Adrenal gland (tissue), 12 donors: Measurements from ENCODE around the gene PLD4. TPM values are rescaled to one million over a fixed set of nuclear protein-coding genes. Genes with fewer than 3 reads are reported as not detected.
A peak's percentile ranks its signal among the peaks of the same experiment; 100 is the strongest.

Source experiments
- DNase-seq, 7 donors: peaks; one replicate each; pipeline ENCODE4 v3.0.0-alpha.2; 2019 to 2020
- H3K27ac ChIP-seq, 5 donors: fragments of 200-600 bp; sonication (generic) in 4 of 5; 1 replicate in 3 of 5; 2 replicates in 2 of 5; pipeline versions ENCODE4 v1.5.1 to v1.8.0; 2016 to 2020; ENCODE audit warnings: mild to moderate bottlenecking in 1 of 5
- H3K27me3 ChIP-seq: fragments of 200-600 bp; 2 replicates; pipeline ENCODE4 v1.8.0; 2021
- H3K36me3 ChIP-seq, 2 donors: fragments of 200-600 bp; replicated peaks in 1 of 2; 1 replicate in 1 of 2; 2 replicates in 1 of 2; pipeline versions ENCODE4 v1.5.1 to v1.8.0; 2018 to 2022
- H3K4me1 ChIP-seq, 2 donors: fragments of 200-600 bp; replicated peaks in 1 of 2; 1 replicate in 1 of 2; 2 replicates in 1 of 2; pipeline versions ENCODE4 v1.5.1 to v1.8.0; 2018 to 2021
- H3K4me3 ChIP-seq, 4 donors: fragments of 200-600 bp; sonication (generic) in 3 of 4; one replicate each; pipeline ENCODE4 v1.5.1; 2016 to 2018
- H3K9me3 ChIP-seq, 3 donors: fragments of 200-600 bp; sonication (generic) in 1 of 3; replicated peaks in 1 of 3; 1 replicate in 2 of 3; 2 replicates in 1 of 3; pipeline versions ENCODE4 v1.5.1 to v1.8.0; 2016 to 2021
- POLR2A ChIP-seq, 2 donors: fragments of 450-650 bp; IDR thresholded peaks; one replicate each; pipeline ENCODE4 v1.6.1; 2017; ENCODE audit warnings: antibody characterized with exemption in 2 of 2, mild to moderate bottlenecking in 2 of 2, moderate library complexity in 1 of 2
- WGBS, 4 donors: extraction: QIAGEN DNeasy Blood & Tissue Kit in 2 of 4; methylation state at CpG; one replicate each; pipeline versions ENCODE4 v1.1.5 to v1.1.7; 2013 to 2017; 5-methylcytosine and 5-hydroxymethylcytosine counted together
- intact Hi-C, 2 donors: fragments of 100-400 bp; cut with DNase I; formaldehyde crosslinking; loops; one replicate each; pipeline versions ENCODE4 v1.14.1 to v1.15.0; 2022 to 2023
- polyA plus RNA-seq, 3 donors: library from polyadenylated mRNA; stranded (reverse); fragments of 200-250 nt in 2 of 3; fragments of 350-450 nt in 1 of 3; fragmentation: Illumina TruSeq in 1 of 3; extraction: RNeasy Lipid Tissue Mini Kit (QIAGEN cat#74804) in 1 of 3; gene quantifications; one replicate each; pipeline ENCODE4 v1.2.3, GENCODE V29; 2013 to 2014
- total RNA-seq, 9 donors: library from RNA; depleted of rRNA in 4 of 9; stranded (reverse); fragments of >200 nt in 4 of 9; fragments of 120-200 nt in 1 of 9; fragmentation: NEBNext Ultra II Directional in 1 of 9; extraction: Animal tissue kit (Norgen Biotek cat#: 25700) in 1 of 9; gene quantifications; one replicate each; pipeline versions ENCODE4 v1.1.0 to v1.2.4, GENCODE V29; 2013 to 2023
- TF ChIP-seq, protein P1 (sequence below), 6 experiments: fragments of 450-650 bp in 4 of 6; fragments of 200-600 bp in 2 of 6; sonication (generic) in 1 of 6; IDR thresholded peaks; 1 replicate in 5 of 6; 2 replicates in 1 of 6; pipeline versions ENCODE4 v1.5.1 to v1.8.0; 2016 to 2021; ENCODE audit warnings: antibody characterized with exemption in 6 of 6, mild to moderate bottlenecking in 2 of 6, moderate library complexity in 1 of 6
- donor health status: healthy with polysubstance abuse.
- donor health status: Bipolar disorder and iron deficiency.
- donor health status: DM: yes; HTN: yes; CAD: no.
- donor health status: DM: no; HTN: no; CAD: no.
- donor health status: DM: no; HTN: no; CAD: no.
- donor health status: DM: yes; HTN: yes; CAD: no.

PLD4 gene
- total and polyA plus RNA-seq, 12 donors, result 0.30 to 1.9 (median 0.55) TPM; not detected in 3

GRCh38 chr14:104929268-104930230, 4.9 kb downstream of the PLD4 start:
- no peak for DNase-seq
- intact Hi-C loops, result loop anchor here in 1 of 2 donors (5.0 kb wide), 1 partner anchor 43 kb away; no protein-coding TSS in a partner anchor
- WGBS, 4 donors, result 86 to 90% (median 87%) methylated on average over 10 to 15 of the region's 15 CpGs

GRCh38 chr14:104930526-104931303, 6.0 kb downstream of the PLD4 start:
- no peak for DNase-seq
- WGBS, 4 donors, result 75 to 91% (median 90%) methylated on average over 7 to 10 of the region's 10 CpGs
- Histone ChIP-seq H3K9me3 (no peaks in the 10 kb centered on the region), H3K4me3 (no peak overlapping the region), H3K27ac (no peak overlapping the region), H3K36me3 (no peaks in the 10 kb centered on the region), H3K27me3 (peaks cover 5% of the 10 kb centered on the region), H3K4me1 (peaks cover 0 to 9% of the 10 kb centered on the region in 2 donors)
- TF ChIP-seq, protein P1, sequence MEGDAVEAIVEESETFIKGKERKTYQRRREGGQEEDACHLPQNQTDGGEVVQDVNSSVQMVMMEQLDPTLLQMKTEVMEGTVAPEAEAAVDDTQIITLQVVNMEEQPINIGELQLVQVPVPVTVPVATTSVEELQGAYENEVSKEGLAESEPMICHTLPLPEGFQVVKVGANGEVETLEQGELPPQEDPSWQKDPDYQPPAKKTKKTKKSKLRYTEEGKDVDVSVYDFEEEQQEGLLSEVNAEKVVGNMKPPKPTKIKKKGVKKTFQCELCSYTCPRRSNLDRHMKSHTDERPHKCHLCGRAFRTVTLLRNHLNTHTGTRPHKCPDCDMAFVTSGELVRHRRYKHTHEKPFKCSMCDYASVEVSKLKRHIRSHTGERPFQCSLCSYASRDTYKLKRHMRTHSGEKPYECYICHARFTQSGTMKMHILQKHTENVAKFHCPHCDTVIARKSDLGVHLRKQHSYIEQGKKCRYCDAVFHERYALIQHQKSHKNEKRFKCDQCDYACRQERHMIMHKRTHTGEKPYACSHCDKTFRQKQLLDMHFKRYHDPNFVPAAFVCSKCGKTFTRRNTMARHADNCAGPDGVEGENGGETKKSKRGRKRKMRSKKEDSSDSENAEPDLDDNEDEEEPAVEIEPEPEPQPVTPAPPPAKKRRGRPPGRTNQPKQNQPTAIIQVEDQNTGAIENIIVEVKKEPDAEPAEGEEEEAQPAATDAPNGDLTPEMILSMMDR (IDR thresholded peaks at IDR 0.05), result no peak
- TF ChIP-seq POLR2A (IDR thresholded peaks at IDR 0.05), result no peak
- intact Hi-C loops, result loop anchor here in 1 of 2 donors (5.0 kb wide), 1 partner anchor 42 kb away; no protein-coding TSS in a partner anchor

More at GRCh38 chr14:104929268-104930230, 4.9 kb downstream of the PLD4 start:
- peaks cover 0 to 9% of the 10 kb centered on the region in 2 donors for H3K4me1 ChIP-seq
- H3K9me3 ChIP-seq, result no peaks in the 10 kb centered on the region
- H3K36me3 ChIP-seq, result no peaks in the 10 kb centered on the region
- no peak overlapping the region for H3K4me3 ChIP-seq
- H3K27me3 ChIP-seq, result peaks cover 5% of the 10 kb centered on the region
- TF ChIP-seq POLR2A (IDR thresholded peaks at IDR 0.05), result no peak
- TF ChIP-seq, protein P1 (IDR thresholded peaks at IDR 0.05), result no peak
- no peak overlapping the region for H3K27ac ChIP-seq

DNA sequence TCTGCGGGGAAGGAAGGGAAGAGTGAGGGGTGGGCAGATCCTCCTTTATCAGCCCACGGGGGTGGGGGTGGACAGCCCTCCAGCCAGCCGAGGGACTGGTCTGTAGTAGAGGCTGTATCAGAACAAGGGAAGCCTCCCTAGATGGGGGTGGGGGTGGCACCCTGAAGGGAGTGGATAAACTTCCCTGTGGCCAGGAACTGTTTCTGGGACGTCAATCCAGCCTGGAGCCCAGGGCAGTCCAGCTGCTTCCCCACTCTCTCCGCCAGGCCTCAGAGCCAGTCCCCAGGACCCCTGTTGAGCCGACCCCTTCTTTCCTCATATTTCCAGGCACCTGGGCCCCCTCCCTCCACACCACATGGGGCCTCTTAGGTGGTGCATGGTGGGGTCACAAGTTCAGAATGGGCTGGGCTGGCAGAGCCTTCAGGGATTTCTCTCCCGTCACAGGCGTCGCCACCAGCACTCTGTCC, 6.7 kb downstream of the PLD4 start:
- H3K27ac ChIP-seq, result no peak overlapping the region
- TF ChIP-seq POLR2A (IDR thresholded peaks at IDR 0.05), result no peak
- H3K9me3 ChIP-seq, result no peaks in the 10 kb centered on the region
- intact Hi-C loops, result loop anchor here in 1 of 2 donors (5.0 kb wide), 1 partner anchor 41 kb away; no protein-coding TSS in a partner anchor
- H3K4me1 ChIP-seq, result peaks cover 0 to 9% of the 10 kb centered on the region in 2 donors
- peaks cover 5% of the 10 kb centered on the region for H3K27me3 ChIP-seq
- no peak for DNase-seq
- WGBS, 4 donors, result 76 to 86% (median 81%) methylated on average over 4 to 9 of the region's 9 CpGs
- H3K4me3 ChIP-seq, result no peak overlapping the region
- H3K36me3 ChIP-seq, result no peaks in the 10 kb centered on the region

DNA sequence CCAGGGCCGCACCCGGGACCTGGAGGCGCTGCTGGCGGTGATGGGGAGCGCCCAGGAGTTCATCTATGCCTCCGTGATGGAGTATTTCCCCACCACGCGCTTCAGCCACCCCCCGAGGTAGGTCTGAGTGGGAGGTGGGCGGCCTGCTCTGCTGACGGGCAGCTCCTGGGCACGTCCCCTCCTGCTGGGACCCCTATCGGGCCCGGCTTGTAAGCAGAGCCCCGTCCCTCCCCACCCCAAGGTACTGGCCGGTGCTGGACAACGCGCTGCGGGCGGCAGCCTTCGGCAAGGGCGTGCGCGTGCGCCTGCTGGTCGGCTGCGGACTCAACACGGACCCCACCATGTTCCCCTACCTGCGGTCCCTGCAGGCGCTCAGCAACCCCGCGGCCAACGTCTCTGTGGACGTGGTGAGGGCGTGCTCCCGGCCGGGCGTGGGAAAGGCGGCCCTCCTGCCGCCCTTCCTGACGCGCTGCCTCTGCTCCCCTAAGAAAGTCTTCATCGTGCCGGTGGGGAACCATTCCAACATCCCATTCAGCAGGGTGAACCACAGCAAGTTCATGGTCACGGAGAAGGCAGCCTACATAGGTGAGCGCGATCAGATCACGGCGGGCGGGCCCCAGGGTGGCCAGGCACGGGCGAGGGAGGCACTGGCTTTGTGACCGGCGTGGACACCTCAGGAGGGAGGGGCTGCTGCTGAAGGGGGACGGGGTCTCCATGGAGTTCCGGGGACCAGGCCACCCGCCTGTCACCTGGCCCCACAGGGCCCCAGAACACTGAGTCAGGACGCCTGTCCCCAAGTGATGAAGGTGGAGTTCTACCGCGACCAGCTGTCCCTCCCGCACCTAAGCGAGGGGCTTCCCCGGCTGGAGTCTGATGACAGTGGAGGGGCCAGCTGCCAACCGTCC, 7.3 kb downstream of the PLD4 start:
- intact Hi-C loops, result loop anchor here in 1 of 2 donors (5.0 kb wide), 1 partner anchor 40 kb away; no protein-coding TSS in a partner anchor
- Histone ChIP-seq H3K9me3 (no peaks in the 10 kb centered on the region), H3K27ac (no peak overlapping the region), H3K4me1 (peaks cover 0 to 9% of the 10 kb centered on the region in 2 donors), H3K4me3 (peak overlapping the region in 1 of 4 donors; percentile 84), H3K27me3 (peaks cover 5% of the 10 kb centered on the region), H3K36me3 (no peaks in the 10 kb centered on the region)
- DNase-seq, result no peak
- WGBS, 4 donors, result 44 to 55% (median 47%) methylated on average over 43 to 64 of the region's 64 CpGs
- TF ChIP-seq POLR2A (IDR thresholded peaks at IDR 0.05), result no peak
- TF ChIP-seq, protein P1 (IDR thresholded peaks at IDR 0.05), result no peak
